Pancreas (tissue), 10 donors: Measurements from ENCODE around the gene TAB3. TPM values are rescaled to one million over a fixed set of nuclear protein-coding genes. Genes with fewer than 3 reads are reported as not detected.
A peak's percentile ranks its signal among the peaks of the same experiment; 100 is the strongest.

Source experiments
- ATAC-seq, 4 donors: fragments of 200-7000 bp; cut with Tn5 transposase; one replicate each; pipeline versions ENCODE4 v1.8.0 to v1.9.1; 2020; ENCODE audit warnings: mild to moderate bottlenecking in 4 of 4, moderate library complexity in 4 of 4
- DNase-seq, 6 donors: peaks; one replicate each; pipeline ENCODE4 v3.0.0-alpha.2; 2020
- FAIRE-seq: peaks from 2 replicates; lab custom pipeline; 2012; peaks lifted over from hg19 to GRCh38; lab: Jason Lieb, UNC
- H3K27ac ChIP-seq, 4 donors: fragments of 200-600 bp; sonication (generic); 1 replicate in 3 of 4; 2 replicates in 1 of 4; pipeline versions ENCODE4 v1.5.0 to v1.8.0; 2020
- H3K27me3 ChIP-seq, 4 donors: fragments of 200-600 bp; one replicate each; pipeline ENCODE4 v1.8.0; 2021
- H3K36me3 ChIP-seq, 3 donors: fragments of 200-600 bp; sonication (generic) in 1 of 3; one replicate each; pipeline versions ENCODE4 v1.5.0 to v1.8.0; 2020 to 2021
- H3K4me1 ChIP-seq, 3 donors: fragments of 200-600 bp; one replicate each; pipeline ENCODE4 v1.8.0; 2021
- H3K4me3 ChIP-seq, 4 donors: fragments of 200-600 bp; sonication (generic) in 2 of 4; one replicate each; pipeline versions ENCODE4 v1.5.0 to v1.8.0; 2020 to 2021
- H3K9me3 ChIP-seq, 4 donors: fragments of 200-600 bp; one replicate each; pipeline ENCODE4 v1.8.0; 2021
- CTCF ChIP-seq, 4 donors: fragments of 200-600 bp; sonication (generic) in 3 of 4; IDR thresholded peaks; one replicate each; pipeline versions ENCODE4 v1.5.0 to v1.8.0; 2021; ENCODE audit warnings: antibody characterized with exemption in 4 of 4
- WGBS, 2 donors: extraction: QIAGEN DNeasy Blood & Tissue Kit; methylation state at CpG; one replicate each; pipeline ENCODE4 v1.1.7; 2013; 5-methylcytosine and 5-hydroxymethylcytosine counted together
- intact Hi-C, 3 donors: fragments of 100-400 bp; cut with DNase I; formaldehyde crosslinking; loops; one replicate each; pipeline versions ENCODE4 v1.11.1 to v1.14.2; 2022
- polyA plus RNA-seq, 2 donors: library from polyadenylated mRNA; stranded (reverse); fragments of 200-250 nt; gene quantifications; one replicate each; pipeline ENCODE4 v1.2.3, GENCODE V29; 2013
- total RNA-seq, 6 donors: library from RNA; stranded (reverse); fragmentation: NEBNext Ultra II Directional in 4 of 6; extraction: Animal tissue kit (Norgen Biotek cat#: 25700) in 4 of 6; gene quantifications; one replicate each; pipeline versions ENCODE4 v1.2.1 to v1.2.4, GENCODE V29; 2021 to 2023
- donor health status: healthy with polysubstance abuse.
- donor health status: DM: no; HTN: no; CAD: no; lungs with moderate emphysema.
- donor health status: DM: no; HTN: no; CAD: no.
- donor health status: control.
- donor health status: control.
- donor health status: Bipolar disorder and iron deficiency.
- donor health status: DM: yes; HTN: yes; CAD: no.
- donor health status: DM: no; HTN: no; CAD: no.
- donor health status: DM: no; HTN: no; CAD: no.
- donor health status: DM: yes; HTN: yes; CAD: no.

Gene TAB3
- total and polyA plus RNA-seq, 8 donors = 10.2 to 17.3 (median 13.7) TPM

DNA sequence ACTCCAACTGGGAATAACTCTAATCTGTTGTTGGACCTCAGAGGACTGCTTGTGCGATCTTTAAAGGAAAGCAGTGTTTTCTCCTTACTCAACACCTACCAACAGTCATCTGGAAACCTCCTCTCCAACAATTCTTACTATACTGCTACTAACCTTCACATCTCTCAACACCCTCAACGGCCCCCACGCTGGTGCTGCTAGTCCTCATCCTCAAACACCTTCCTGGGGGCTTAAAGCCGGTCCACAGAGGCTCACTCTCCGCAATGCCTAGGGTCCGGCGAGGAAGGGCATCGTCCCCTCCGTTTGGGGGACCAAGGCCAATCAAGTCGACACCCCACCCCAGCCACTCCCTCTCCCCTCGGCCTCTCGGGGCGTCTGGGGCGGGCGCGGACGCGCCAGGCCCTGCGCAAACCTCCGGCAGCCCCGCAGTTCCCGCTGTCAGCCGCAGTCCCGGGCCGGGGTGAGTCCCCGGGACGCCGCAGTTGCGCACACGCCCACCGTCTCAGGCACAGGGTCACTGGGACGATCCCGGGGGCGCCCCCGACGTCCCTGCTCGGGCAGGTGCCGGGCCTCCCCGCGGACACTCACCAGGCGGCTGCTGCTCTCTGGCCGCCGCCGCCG, 418 bp downstream of the TAB3 start:
- Histone ChIP-seq H3K27ac (peak overlapping the region; percentile 44 to 86 (median 74)), H3K9me3 (no peaks in the 10 kb centered on the region), H3K36me3 (no peaks in the 10 kb centered on the region), H3K4me3 (peak overlapping the region; percentile 38 to 69 (median 64)), H3K4me1 (peaks cover 0 to 4% (median 0%) of the 10 kb centered on the region in 3 donors), H3K27me3 (no peaks in the 10 kb centered on the region)
- 0 to 12% methylated on average over 33 to 45 of the region's 45 CpGs for WGBS, 2 donors
- TF ChIP-seq CTCF (IDR thresholded peaks at IDR 0.05) = no peak
- intact Hi-C loops = no loop called here
- DNase-seq = peak in 2 of 6 donors; percentile 28 to 62
- ATAC-seq = peak; percentile 2 to 25 (median 10)
- no peak for FAIRE-seq

DNA sequence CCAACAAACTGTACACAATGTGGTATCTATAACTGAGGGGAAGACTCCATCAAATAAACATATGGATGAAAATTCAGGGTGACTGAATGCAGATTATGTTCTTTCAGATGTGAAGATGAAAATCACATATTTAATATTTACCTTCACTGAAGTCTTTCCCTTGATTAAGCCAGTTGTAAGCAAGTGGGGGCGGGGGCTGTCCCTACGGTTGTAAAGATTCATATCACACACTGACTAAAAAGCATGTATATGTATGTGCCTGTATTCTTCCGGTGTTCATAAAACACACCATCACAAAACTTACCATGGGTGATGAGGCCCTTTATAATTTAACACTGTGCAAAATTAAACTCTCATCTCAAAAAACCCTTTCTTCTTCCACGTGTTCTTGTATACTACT, 1.3 kb downstream of the TAB3 start:
- Histone ChIP-seq H3K36me3 (no peaks in the 10 kb centered on the region), H3K4me3 (peak overlapping the region in 3 of 4 donors; percentile 63 to 69 (median 64)), H3K27ac (no peak overlapping the region), H3K27me3 (no peaks in the 10 kb centered on the region), H3K4me1 (peaks cover 0 to 4% (median 0%) of the 10 kb centered on the region in 3 donors), H3K9me3 (no peaks in the 10 kb centered on the region)
- DNase-seq (no peak), ATAC-seq (no peak), FAIRE-seq (no peak)
- TF ChIP-seq CTCF (IDR thresholded peaks at IDR 0.05) = no peak
- intact Hi-C loops = no loop called here
- WGBS, 2 donors = 17 to 44% methylated on average over 4 of the region's 4 CpGs

DNA sequence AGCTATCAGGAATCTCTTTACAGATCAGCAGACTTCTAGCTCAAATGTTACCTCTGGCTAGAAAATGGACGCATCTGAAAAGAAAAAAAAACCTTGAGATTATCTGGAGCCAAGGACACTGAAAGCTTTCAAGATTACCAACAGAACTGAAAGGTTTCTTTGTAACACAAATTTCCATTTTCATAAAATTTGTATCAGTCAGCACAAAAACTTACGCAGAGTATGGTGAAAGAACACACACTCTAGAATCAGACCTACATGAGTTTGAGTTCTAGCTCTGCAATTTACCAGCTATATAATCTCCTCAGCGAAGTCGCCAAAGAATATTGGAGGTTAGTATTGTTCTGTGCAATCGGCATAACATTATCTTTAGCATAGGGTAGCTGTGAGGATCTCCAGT, 1.8 kb downstream of the TAB3 start:
- TF ChIP-seq CTCF (IDR thresholded peaks at IDR 0.05) = no peak
- ATAC-seq = no peak
- Histone ChIP-seq H3K4me3 (peak overlapping the region in 1 of 4 donors; percentile 64), H3K27me3 (no peaks in the 10 kb centered on the region), H3K9me3 (no peaks in the 10 kb centered on the region), H3K27ac (no peak overlapping the region), H3K36me3 (no peaks in the 10 kb centered on the region), H3K4me1 (peaks cover 0 to 4% (median 0%) of the 10 kb centered on the region in 3 donors)
- intact Hi-C loops = no loop called here
- 38 to 62% methylated on average over 5 of the region's 5 CpGs for WGBS, 2 donors
- no peak for FAIRE-seq
- DNase-seq = no peak

DNA sequence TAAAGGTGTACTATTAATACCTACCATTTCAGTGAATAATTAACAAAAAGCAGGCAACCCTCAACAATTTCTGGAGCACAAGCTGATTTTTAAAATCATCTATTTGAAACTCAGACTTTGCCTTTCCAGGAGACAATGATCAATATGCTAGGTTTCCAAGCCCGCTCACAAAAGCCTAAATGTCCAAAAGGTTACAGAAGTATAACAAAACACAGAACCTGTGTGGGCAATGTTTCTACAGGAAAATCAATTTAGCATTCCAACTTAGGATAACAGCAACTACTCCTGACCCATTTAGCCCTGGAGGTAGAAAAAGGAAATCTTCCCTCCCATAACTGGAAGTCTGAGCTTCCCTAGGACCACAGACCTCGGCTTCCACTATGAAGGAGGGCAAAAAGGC, 3.9 kb downstream of the TAB3 start:
- no peak for ATAC-seq
- intact Hi-C loops = no loop called here

More for the DNA sequence above, 3.9 kb downstream of the TAB3 start:
- Histone ChIP-seq H3K9me3 (no peaks in the 10 kb centered on the region), H3K27ac (peak overlapping the region in 1 of 4 donors; percentile 27), H3K36me3 (no peaks in the 10 kb centered on the region), H3K4me1 (peaks cover 0 to 4% (median 0%) of the 10 kb centered on the region in 3 donors), H3K4me3 (no peak overlapping the region), H3K27me3 (no peaks in the 10 kb centered on the region)
- WGBS, 2 donors = 25 to 47% methylated on average over 2 of the region's 2 CpGs
- TF ChIP-seq CTCF (IDR thresholded peaks at IDR 0.05) = no peak
- FAIRE-seq (no peak), DNase-seq (no peak)
